GM21723 (cell line): ENCODE data around the gene OR52M1.

Experiments used
- ATAC-seq: cut with Tn5 transposase; IDR thresholded peaks from one replicate; pipeline ENCODE4 v1.9.1; 2021; ENCODE audit warnings: mild to moderate bottlenecking, moderate library complexity; ENCODE audit not compliant: unreplicated experiment

The OR52M1 gene

DNA sequence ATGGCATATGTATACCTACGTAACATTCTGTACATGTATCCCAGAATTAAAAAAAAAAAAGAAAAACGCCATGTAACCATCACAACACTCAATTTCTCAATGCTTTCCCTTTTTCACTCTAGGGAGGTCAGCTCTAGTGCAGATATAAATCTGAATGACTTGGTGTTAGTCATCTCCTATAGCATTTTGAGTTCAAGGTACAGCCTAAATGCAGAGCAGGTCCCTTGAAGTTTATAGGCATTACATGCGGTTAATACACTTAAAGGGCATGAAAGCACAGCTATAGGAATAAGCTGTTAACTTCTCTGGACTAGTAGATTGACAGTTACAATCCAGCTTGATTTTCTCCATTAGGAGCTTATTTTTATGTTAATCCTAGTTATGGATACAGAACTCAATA is 20.4 kb downstream of the OR52M1 start:
- ATAC-seq, result no peak

DNA sequence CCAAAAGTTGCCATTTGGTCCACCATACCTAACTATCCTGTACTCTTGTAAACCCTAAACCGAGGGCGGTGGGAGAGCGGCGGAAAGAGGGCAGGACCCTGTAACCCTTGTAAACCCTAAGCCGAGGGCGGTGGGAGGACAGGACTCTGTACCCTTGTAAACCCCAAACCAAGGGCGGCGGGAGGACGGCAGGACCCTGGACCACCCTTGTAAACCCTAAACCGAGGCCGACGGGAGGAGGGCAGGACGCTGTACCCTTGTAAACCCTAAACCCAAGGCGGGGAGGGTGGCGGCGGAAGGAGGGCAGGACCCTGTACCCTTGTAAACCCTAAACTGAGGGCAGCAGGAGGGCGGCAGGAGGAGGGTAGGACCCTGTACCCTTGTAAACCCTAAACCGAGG is 24.1 kb downstream of the OR52M1 start:
- no peak for ATAC-seq

DNA sequence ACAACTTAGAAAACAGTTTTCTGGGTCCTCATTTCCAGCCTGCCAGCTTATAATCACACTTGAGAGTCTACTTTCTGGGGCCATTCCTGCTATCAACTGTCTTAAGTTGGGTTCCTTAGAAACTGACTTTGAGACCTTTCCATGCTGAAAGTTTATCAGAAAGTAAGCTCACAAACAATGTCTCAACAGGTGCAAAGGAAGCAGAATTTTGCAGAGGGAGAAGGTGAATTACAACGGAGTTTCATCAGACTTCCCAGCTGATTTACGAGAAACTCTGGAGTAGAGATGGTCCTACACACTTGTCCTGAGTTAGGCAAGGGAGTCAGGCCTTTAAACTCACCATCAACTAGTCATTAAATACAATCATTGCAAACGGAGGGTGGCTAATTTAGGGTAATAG is 31.9 kb downstream of the OR52M1 start:
- ATAC-seq, result no peak

DNA sequence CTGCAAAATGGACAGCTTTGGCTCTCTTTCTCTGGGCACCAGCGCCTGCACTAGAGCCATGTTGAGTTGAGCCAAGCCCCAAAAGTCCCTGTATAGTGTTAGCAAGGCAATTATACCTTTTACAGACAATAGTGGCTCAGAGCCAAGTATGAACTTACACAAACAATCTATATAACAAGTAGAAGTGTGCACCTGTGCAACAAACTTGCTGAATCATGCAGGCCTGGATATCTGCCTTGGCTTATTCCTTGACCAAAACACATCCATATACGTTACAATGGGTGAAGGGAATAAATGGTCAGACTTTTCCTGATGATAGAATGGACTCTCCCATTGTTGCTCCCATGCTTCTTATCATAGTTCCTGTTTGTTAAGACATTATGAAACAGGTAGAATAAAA is 32.8 kb downstream of the OR52M1 start:
- ATAC-seq, result no peak

DNA sequence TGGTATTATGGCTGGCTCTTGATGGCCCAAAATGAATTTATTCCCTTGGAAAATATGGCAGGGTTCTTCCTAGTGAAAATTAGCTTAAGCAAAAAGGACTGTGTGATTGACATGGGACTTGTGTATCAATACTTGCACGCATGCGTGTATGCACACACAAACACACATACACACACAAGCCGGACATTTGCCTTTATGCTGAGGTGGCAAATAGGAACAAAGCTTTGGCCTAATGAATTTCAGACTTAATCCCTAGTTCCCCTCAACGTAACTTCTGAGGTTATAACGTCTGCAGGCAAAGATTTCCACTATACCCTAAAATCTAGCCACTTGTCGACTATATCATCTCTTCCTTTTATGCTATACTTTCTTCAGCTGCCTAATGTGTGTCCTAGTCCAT is 33.6 kb downstream of the OR52M1 start:
- no peak for ATAC-seq

DNA sequence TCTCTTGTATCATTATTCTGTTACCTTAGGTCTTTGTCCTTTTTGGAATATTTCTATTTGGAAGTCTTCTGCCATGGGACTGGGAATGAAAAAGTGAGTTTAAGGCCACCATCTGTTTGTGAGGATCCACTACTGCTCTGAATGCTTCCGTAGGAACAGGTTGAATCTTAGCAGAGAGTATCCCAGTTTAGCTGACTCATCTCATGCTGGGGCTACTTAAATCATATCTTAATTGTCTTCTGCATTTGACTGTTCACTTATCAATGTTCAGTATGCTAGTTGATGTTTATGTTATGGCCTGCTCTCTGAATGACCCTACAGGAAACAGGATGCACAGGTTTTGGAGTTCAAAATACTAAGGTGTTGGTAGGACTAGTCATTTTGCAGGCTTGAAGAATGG is 35.1 kb downstream of the OR52M1 start:
- ATAC-seq, result no peak

DNA sequence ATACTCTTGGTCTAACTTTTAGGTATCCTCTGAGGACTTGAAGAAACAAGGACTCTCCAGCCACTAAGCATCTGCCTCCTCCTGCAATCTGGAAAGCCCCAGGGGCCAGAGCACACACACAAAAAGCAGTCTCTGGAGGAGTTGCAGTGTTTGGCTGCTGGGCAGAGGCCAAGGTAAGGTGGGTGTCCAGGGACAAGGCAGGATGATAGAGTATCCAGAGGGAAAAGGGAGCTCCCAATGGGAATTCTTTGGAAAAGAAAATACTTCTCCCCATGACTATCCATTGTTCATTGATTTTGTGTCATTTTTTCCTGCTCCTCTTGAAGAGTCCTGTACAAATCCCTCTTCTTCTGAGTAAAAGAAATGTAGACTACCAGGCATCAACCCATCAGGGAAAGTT is 36.5 kb downstream of the OR52M1 start, which contains the start of gene OR52I2:
TSS of gene OR52I2 (plus strand) at position 301 of the 400 bp plus-strand sequence.
- no peak for ATAC-seq

DNA sequence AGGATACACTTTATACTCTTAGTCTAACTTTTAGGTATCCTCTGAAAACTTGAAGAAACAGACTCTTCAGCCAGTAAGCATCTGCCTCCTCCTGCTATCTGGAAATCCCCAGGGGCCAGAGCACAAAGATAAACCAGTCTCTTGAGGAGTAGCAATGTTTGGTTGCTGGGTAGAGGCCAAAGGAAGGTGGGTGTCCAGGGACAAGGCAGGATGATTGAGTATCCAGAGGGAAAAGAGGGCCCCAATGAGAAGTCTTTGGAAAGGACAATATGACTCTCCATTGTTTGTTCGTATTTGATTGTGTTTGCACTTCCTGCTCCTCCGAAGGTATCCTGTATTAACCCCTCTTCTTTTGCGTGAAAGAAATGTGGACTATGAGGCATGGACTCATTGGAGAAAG is 44.0 kb downstream of the OR52M1 start:
- no peak for ATAC-seq

DNA sequence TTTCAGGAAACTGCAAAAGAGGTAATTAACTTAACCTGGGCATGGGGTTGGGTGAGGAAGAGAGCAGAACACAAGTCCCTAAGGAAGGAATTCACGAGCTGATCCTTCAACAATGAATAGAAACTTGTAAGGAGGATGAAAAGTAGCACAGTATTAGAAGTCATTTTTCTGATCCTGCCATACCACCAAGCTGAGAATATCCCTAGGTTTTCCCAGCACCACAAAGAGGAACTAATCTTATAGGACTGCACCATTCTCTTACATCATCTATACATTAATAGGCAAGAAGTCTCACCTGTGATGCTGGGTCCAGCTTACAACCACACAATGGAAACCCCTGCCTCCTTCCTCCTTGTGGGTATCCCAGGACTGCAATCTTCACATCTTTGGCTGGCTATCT is 48.7 kb downstream of the OR52M1 start, which contains the start of gene OR52I1:
TSS of gene OR52I1 (plus strand) at position 301 of the 400 bp plus-strand sequence. CDS start at position 301, 0 bp downstream.
- ATAC-seq, result no peak
